KOPT-K1 (cell line): ENCODE results near the gene NPTN.
"Not testable (repeated sequence)": the region's sequence is repeated elsewhere in the genome, so short reads cannot be mapped to it uniquely, and the experiment has no call there.

Experiments used
- H3K27ac ChIP-seq: fragments of 200-600 bp; sonication (generic); 2 replicates; pipeline ENCODE4 v1.5.1; 2016; ENCODE audit warnings: antibody characterized with exemption, mild to moderate bottlenecking, low read depth, low read length; ENCODE audit not compliant: poor library complexity, severe bottlenecking
- H3K36me3 ChIP-seq: fragments of 200-600 bp; sonication (generic); 2 replicates; pipeline ENCODE4 v1.5.1; 2017; ENCODE audit warnings: antibody characterized with exemption, mild to moderate bottlenecking, low read length, moderate library complexity; ENCODE audit not compliant: insufficient read depth
- H3K9me3 ChIP-seq: fragments of 200-600 bp; sonication (generic); 2 replicates; pipeline ENCODE4 v1.5.1; 2017; ENCODE audit warnings: antibody characterized with exemption, low read length, mild to moderate bottlenecking; ENCODE audit not compliant: insufficient read depth, poor library complexity, severe bottlenecking

NPTN gene

GRCh38 chr15:73599934-73600333, 33.3 kb downstream of the NPTN start:
- Histone ChIP-seq H3K9me3 (no peaks in the 10 kb centered on the region), H3K36me3 (no peaks in the 10 kb centered on the region), H3K27ac (no peak overlapping the region)

- Histone ChIP-seq H3K27ac (no peak overlapping the region), H3K9me3 (no peaks in the 10 kb centered on the region), H3K36me3 (no peaks in the 10 kb centered on the region)
Observed at GRCh38 chr15:73598530-73599160, 34.5 kb downstream of the NPTN start.

GRCh38 chr15:73597036-73597638, 36.1 kb downstream of the NPTN start:
- Histone ChIP-seq H3K36me3 (no peaks in the 10 kb centered on the region), H3K27ac (no peak overlapping the region), H3K9me3 (no peaks in the 10 kb centered on the region)

GRCh38 chr15:73596174-73596573, 37.0 kb downstream of the NPTN start:
- peaks cover 6% of the 10 kb centered on the region; the same call in 1 of the 2 replicates for H3K36me3 ChIP-seq
- H3K9me3 ChIP-seq: no peaks in the 10 kb centered on the region
- no peak overlapping the region for H3K27ac ChIP-seq

- H3K36me3 ChIP-seq: peaks cover 6% of the 10 kb centered on the region; the same call in 1 of the 2 replicates
- H3K9me3 ChIP-seq: no peaks in the 10 kb centered on the region
- no peak overlapping the region for H3K27ac ChIP-seq
Observed at GRCh38 chr15:73594109-73594508, 39.1 kb downstream of the NPTN start.

- Histone ChIP-seq H3K9me3 (no peaks in the 10 kb centered on the region), H3K27ac (no peak overlapping the region), H3K36me3 (peaks cover 12% of the 10 kb centered on the region; the same call in 1 of the 2 replicates)
Observed at GRCh38 chr15:73593304-73594074, 39.7 kb downstream of the NPTN start.

- H3K9me3 ChIP-seq: no peaks in the 10 kb centered on the region
- H3K36me3 ChIP-seq: peaks cover 34% of the 10 kb centered on the region
- no peak overlapping the region for H3K27ac ChIP-seq
Observed at GRCh38 chr15:73590263-73590662, 42.9 kb downstream of the NPTN start.

- Histone ChIP-seq H3K36me3 (peaks cover 34% of the 10 kb centered on the region), H3K9me3 (no peaks in the 10 kb centered on the region), H3K27ac (no peak overlapping the region)
Observed at GRCh38 chr15:73589766-73590165, 43.4 kb downstream of the NPTN start.

GRCh38 chr15:73585871-73586654, 47.1 kb downstream of the NPTN start:
- Histone ChIP-seq H3K36me3 (peaks cover 46% of the 10 kb centered on the region), H3K27ac (no peak overlapping the region), H3K9me3 (no peaks in the 10 kb centered on the region)

GRCh38 chr15:73584699-73585420, 48.3 kb downstream of the NPTN start:
- H3K36me3 ChIP-seq: peaks cover 51% of the 10 kb centered on the region
- no peak overlapping the region for H3K27ac ChIP-seq
- H3K9me3 ChIP-seq: no peaks in the 10 kb centered on the region

GRCh38 chr15:73583544-73583943, 49.6 kb downstream of the NPTN start:
- Histone ChIP-seq H3K36me3 (peaks cover 46% of the 10 kb centered on the region), H3K9me3 (no peaks in the 10 kb centered on the region), H3K27ac (no peak overlapping the region)

GRCh38 chr15:73582851-73583379, 50.3 kb downstream of the NPTN start:
- Histone ChIP-seq H3K36me3 (peaks cover 46% of the 10 kb centered on the region), H3K9me3 (no peaks in the 10 kb centered on the region)

GRCh38 chr15:73578026-73578425, 55.2 kb downstream of the NPTN start:
- H3K27ac ChIP-seq: no peak overlapping the region
- H3K9me3 ChIP-seq: no peaks in the 10 kb centered on the region
- H3K36me3 ChIP-seq: peaks cover 26% of the 10 kb centered on the region

More at GRCh38 chr15:73582851-73583379, 50.3 kb downstream of the NPTN start:
- H3K27ac ChIP-seq: no peak overlapping the region

GRCh38 chr15:73577593-73577992, 55.6 kb downstream of the NPTN start:
- peaks cover 21% of the 10 kb centered on the region; the same call in 1 of the 2 replicates for H3K36me3 ChIP-seq
- not testable (repeated sequence) for H3K27ac ChIP-seq, H3K9me3 ChIP-seq
